CD14-positive monocyte (primary cell): ENCODE measurements around the gene ADAMTS4. TPM values are rescaled to one million over a fixed set of nuclear protein-coding genes. Genes with fewer than 3 reads are reported as not detected.

Source experiments
- DNase-seq, 3 donors: peaks; one replicate each; pipeline ENCODE4 v3.0.0-alpha.2; 2011 to 2022
- H2AFZ ChIP-seq: 2 replicates; pipeline ENCODE4 v1.6.0; 2012; ENCODE audit warnings: mild to moderate bottlenecking, low read depth, low read length, inconsistent platforms; ENCODE audit not compliant: insufficient read depth, poor library complexity, severe bottlenecking
- H3K27ac ChIP-seq, 2 donors: 1 replicate in 1 of 2; 2 replicates in 1 of 2; pipeline ENCODE4 v1.5.1; 2012 to 2013; ENCODE audit warnings: low read length in 2 of 2, control low read depth in 1 of 2, inconsistent platforms in 1 of 2, low read depth in 1 of 2, mild to moderate bottlenecking in 1 of 2
- H3K27me3 ChIP-seq, 2 donors: one replicate each; pipeline versions ENCODE4 v1.6.0 to v1.6.1; 2011 to 2013; ENCODE audit warnings: low read length in 2 of 2; ENCODE audit not compliant: control insufficient read depth in 2 of 2, insufficient read depth in 2 of 2
- H3K36me3 ChIP-seq, 2 donors: replicated peaks in 1 of 2; 1 replicate in 1 of 2; 2 replicates in 1 of 2; pipeline versions ENCODE4 v1.5.1 to v1.6.1; 2012 to 2013; ENCODE audit warnings: low read length in 2 of 2, control low read depth in 1 of 2, inconsistent platforms in 1 of 2, mild to moderate bottlenecking in 1 of 2; ENCODE audit not compliant: insufficient read depth in 2 of 2, control insufficient read depth in 1 of 2
- H3K4me1 ChIP-seq, 2 donors: 1 replicate in 1 of 2; 2 replicates in 1 of 2; pipeline versions ENCODE4 v1.5.1 to v1.6.1; 2012 to 2013; ENCODE audit warnings: low read length in 2 of 2, control low read depth in 1 of 2, inconsistent platforms in 1 of 2, mild to moderate bottlenecking in 1 of 2, moderate library complexity in 1 of 2; ENCODE audit not compliant: insufficient read depth in 2 of 2, control insufficient read depth in 1 of 2
- H3K4me2 ChIP-seq: replicated peaks from 2 replicates; pipeline ENCODE3; 2012; ENCODE audit warnings: low read length, moderate library complexity, mild to moderate bottlenecking; ENCODE audit not compliant: poor library complexity, severe bottlenecking; ENCODE audit errors: extremely low read depth
- H3K4me3 ChIP-seq, 3 experiments: fragments of 200-600 bp in 1 of 3; sonication (generic) in 1 of 3; replicated peaks in 1 of 3; 1 replicate in 2 of 3; 2 replicates in 1 of 3; pipeline ENCODE4 v1.5.1; 2011 to 2013; ENCODE audit warnings: low read length in 3 of 3, mild to moderate bottlenecking in 3 of 3, control low read depth in 2 of 3, low read depth in 2 of 3, inconsistent platforms in 1 of 3, moderate library complexity in 1 of 3
- H3K79me2 ChIP-seq: 2 replicates; pipeline ENCODE4 v1.6.0; 2012; ENCODE audit warnings: mild to moderate bottlenecking, control low read depth, inconsistent platforms, low read length, moderate library complexity; ENCODE audit not compliant: insufficient read depth
- H3K9ac ChIP-seq: 2 replicates; pipeline ENCODE4 v1.6.0; 2017; ENCODE audit warnings: low read length, mild to moderate bottlenecking; ENCODE audit not compliant: insufficient read depth, poor library complexity, severe bottlenecking
- H3K9me3 ChIP-seq, 2 donors: replicated peaks in 1 of 2; 1 replicate in 1 of 2; 2 replicates in 1 of 2; pipeline versions ENCODE4 v1.5.1 to v1.6.1; 2012 to 2013; ENCODE audit warnings: low read length in 2 of 2, control low read depth in 1 of 2; ENCODE audit not compliant: control insufficient read depth in 1 of 2, insufficient read depth in 1 of 2
- H4K20me1 ChIP-seq: 2 replicates; pipeline ENCODE4 v1.6.0; 2012; ENCODE audit warnings: mild to moderate bottlenecking, low read length, control low read depth, moderate library complexity; ENCODE audit not compliant: insufficient read depth
- H3K27ac Mint-ChIP-seq, 7 donors: one replicate each; pipeline ENCODE4 v1.8.0; 2020; ENCODE audit warnings: mild to moderate bottlenecking in 7 of 7, mixed read lengths in 7 of 7, moderate library complexity in 6 of 7, inconsistent platforms in 2 of 7
- H3K27me3 Mint-ChIP-seq, 3 donors: one replicate each; pipeline ENCODE4 v1.8.0; 2021 to 2022; ENCODE audit warnings: low read depth in 3 of 3, mild to moderate bottlenecking in 3 of 3, mixed read lengths in 3 of 3, moderate library complexity in 3 of 3, inconsistent platforms in 1 of 3
- H3K36me3 Mint-ChIP-seq, 2 donors: one replicate each; pipeline ENCODE4 v1.8.0; 2020; ENCODE audit warnings: mixed read lengths in 2 of 2, inconsistent platforms in 1 of 2, mild to moderate bottlenecking in 1 of 2
- H3K4me1 Mint-ChIP-seq: one replicate; pipeline ENCODE4 v1.8.0; 2020; ENCODE audit warnings: mild to moderate bottlenecking, mixed read lengths
- H3K4me3 Mint-ChIP-seq, 2 donors: one replicate each; pipeline ENCODE4 v1.8.0; 2020; ENCODE audit warnings: mild to moderate bottlenecking in 2 of 2, mixed read lengths in 2 of 2, moderate library complexity in 1 of 2
- H3K9me3 Mint-ChIP-seq, 7 donors: one replicate each; pipeline ENCODE4 v1.8.0; 2020 to 2022; ENCODE audit warnings: mixed read lengths in 7 of 7, mild to moderate bottlenecking in 6 of 7, moderate library complexity in 6 of 7, inconsistent platforms in 2 of 7
- CTCF ChIP-seq: fragments of 200-600 bp; IDR thresholded peaks from one replicate; pipeline ENCODE4 v1.8.0; 2022; ENCODE audit warnings: antibody characterized with exemption, mild to moderate bottlenecking
- WGBS: methylation state at CpG from one replicate; pipeline ENCODE4 v1.1.5; 2013; ENCODE audit warnings: missing lambda C conversion rate; ENCODE audit not compliant: insufficient coverage; 5-methylcytosine and 5-hydroxymethylcytosine counted together
- intact Hi-C, 2 donors: fragments of 100-400 bp; cut with micrococcal nuclease; formaldehyde crosslinking; loops; one replicate each; pipeline versions ENCODE4 v1.15.0 to v1.15.1; 2023
- polyA plus RNA-seq, 3 donors: library from polyadenylated mRNA; depleted of rRNA in 1 of 3; unstranded in 2 of 3; stranded (reverse) in 1 of 3; fragments of 300-500 nt in 2 of 3; fragments of >200 nt in 1 of 3; fragmentation: Illumina TruSeq in 2 of 3; gene quantifications; 1 replicate in 2 of 3; 2 replicates in 1 of 3; pipeline ENCODE4 v1.2.3, GENCODE V29; 2012 to 2021

The ADAMTS4 gene
- polyA plus RNA-seq, 3 donors = 0.01 to 0.04 TPM; not detected in 1

GRCh38 chr1:161177112-161177935, 21.5 kb downstream of the ADAMTS4 start, which contains the start of gene B4GALT3:
TSS of gene B4GALT3 (minus strand) at chr1:161177507. CDS start at chr1:161176060, 1,447 bp downstream.
- H3K9me3 Mint-ChIP-seq = no peaks in the 10 kb centered on the region
- H3K27me3 Mint-ChIP-seq = no peaks in the 10 kb centered on the region
- peak within 1 kb of the TSS; percentile 93 for H3K4me2 ChIP-seq
- peak within 1 kb of the TSS; percentile 94 for H2AFZ ChIP-seq
- H3K36me3 ChIP-seq = peaks cover 34 to 36% of the 10 kb centered on the region in 2 donors
- peak; percentile 19 for TF ChIP-seq CTCF
- 6% methylated on average over 42 of the region's 50 CpGs for WGBS
- H3K4me1 ChIP-seq = peaks cover 38 to 44% of the 10 kb centered on the region in 2 donors
- H4K20me1 ChIP-seq = no peaks in the 10 kb centered on the region
- peak within 1 kb of the TSS; percentile 99 to 100 for H3K4me3 Mint-ChIP-seq
- H3K27ac Mint-ChIP-seq = peak within 1 kb of the TSS; percentile 95 to 100 (median 99)
- peaks cover 19% of the 10 kb centered on the region for H3K79me2 ChIP-seq
- H3K36me3 Mint-ChIP-seq = peaks cover 34 to 39% of the 10 kb centered on the region in 2 donors
- intact Hi-C loops = no loop called here
- H3K4me1 Mint-ChIP-seq = peaks cover 42% of the 10 kb centered on the region
- peak; percentile 75 to 77 (median 75) for DNase-seq
- H3K9me3 ChIP-seq = no peaks in the 10 kb centered on the region
- H3K27me3 ChIP-seq = no peaks in the 10 kb centered on the region
- peak within 1 kb of the TSS; percentile 83 for H3K9ac ChIP-seq
- H3K4me3 ChIP-seq = peak within 1 kb of the TSS; percentile 66 to 95 (median 78)
- H3K27ac ChIP-seq = peak within 1 kb of the TSS; percentile 71 to 90

DNA sequence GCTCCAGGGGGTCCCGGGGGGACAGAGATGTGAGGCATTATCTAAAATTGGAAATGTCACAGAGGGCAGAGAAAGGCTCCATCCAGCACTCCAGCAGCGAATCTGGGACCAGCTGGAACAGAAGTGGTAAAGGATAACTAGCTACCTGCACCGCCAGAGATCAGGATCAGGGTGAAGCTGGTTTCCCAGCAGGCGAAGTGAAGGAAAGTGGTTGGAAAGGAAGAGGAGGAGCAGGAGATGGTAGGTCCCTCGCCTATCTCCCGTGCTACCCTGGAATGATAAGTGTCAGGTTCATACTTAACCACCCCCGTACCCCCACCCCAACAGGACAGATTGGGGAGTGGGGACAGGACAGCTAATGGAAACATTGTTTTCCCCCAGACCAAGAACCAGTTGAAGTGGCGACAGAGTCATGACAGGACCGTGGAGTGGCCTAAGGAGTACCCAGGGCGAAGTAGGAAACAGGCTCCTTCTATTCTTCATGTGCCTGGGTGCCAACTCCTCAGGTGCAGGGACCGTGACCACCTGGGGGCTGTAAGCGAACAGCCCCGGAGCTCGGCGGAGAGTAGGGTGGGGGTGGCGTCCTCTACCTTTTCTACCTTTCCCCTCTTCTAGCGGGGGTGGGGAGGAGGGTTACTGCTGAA, 22.3 kb downstream of the ADAMTS4 start:
- Histone ChIP-seq H2AFZ (peak overlapping the region; percentile 94), H3K4me2 (peak overlapping the region; percentile 93), H3K4me1 (peaks cover 31 to 37% of the 10 kb centered on the region in 2 donors), H4K20me1 (no peaks in the 10 kb centered on the region), H3K27me3 (no peaks in the 10 kb centered on the region), H3K36me3 (peaks cover 41 to 44% of the 10 kb centered on the region in 2 donors), H3K9me3 (no peaks in the 10 kb centered on the region), H3K4me3 (peak overlapping the region; percentile 66 to 95 (median 78)), H3K79me2 (peaks cover 19% of the 10 kb centered on the region), H3K9ac (peak overlapping the region; percentile 83), H3K27ac (peak overlapping the region; percentile 71 to 90)
- intact Hi-C loops = no loop called here
- Mint-ChIP-seq H3K9me3 (no peaks in the 10 kb centered on the region), H3K36me3 (peaks cover 42 to 47% of the 10 kb centered on the region in 2 donors), H3K27me3 (no peaks in the 10 kb centered on the region), H3K4me1 (peaks cover 35% of the 10 kb centered on the region), H3K4me3 (peak overlapping the region; percentile 99 to 100), H3K27ac (peak overlapping the region; percentile 95 to 100 (median 99))
- no peak for TF ChIP-seq CTCF
- WGBS = 52% methylated on average over 6 of the region's 17 CpGs
- DNase-seq = no peak
